ENCODE measurements around the gene JPT1. TPM values are rescaled to one million over a fixed set of nuclear protein-coding genes. Genes with fewer than 3 reads are reported as not detected.
"Not testable (repeated sequence)": the region's sequence is repeated elsewhere in the genome, so short reads cannot be mapped to it uniquely, and the experiment has no call there.

The JPT1 gene
- total RNA-seq, 1 donor from 2014 or later: 236 TPM

GRCh38 chr17:75128694-75129505 lies 25.4 kb downstream of the JPT1 start:
- peak overlapping the region; percentile 74 for H3K4me3 Mint-ChIP-seq
- peaks cover 12% of the 10 kb centered on the region for H3K4me1 Mint-ChIP-seq
- TF ChIP-seq EZH2phosphoT487 (IDR thresholded peaks at IDR 0.05) (no peak), EZH2 (IDR thresholded peaks at IDR 0.05) (no peak), CTCF (IDR thresholded peaks at IDR 0.05) (no peak)
- Histone ChIP-seq H3K9me3 (ENCODE audit: low read depth) (no peaks in the 10 kb centered on the region), H2AFZ (replicated peaks) (no peak overlapping the region), H3K27me3 (no peaks in the 10 kb centered on the region), H3K4me2 (no peak overlapping the region), H3K4me1 (peaks cover 7% of the 10 kb centered on the region), H3K79me2 (ENCODE audit: low read depth) (peaks cover 17% of the 10 kb centered on the region), H3K27ac (peak overlapping the region; percentile 58), H3K9ac (no peak overlapping the region), H3K36me3 (no peaks in the 10 kb centered on the region), H3F3A (ENCODE audit: low read depth) (peaks cover 55% of the 10 kb centered on the region), H4K20me1 (ENCODE audit: low read depth) (peaks cover 16% of the 10 kb centered on the region), H3K4me3 (no peak overlapping the region)
- no peaks in the 10 kb centered on the region for H3K9me3 Mint-ChIP-seq
- no peak for DNase-seq (ENCODE audit: low spot score)
- H3K27me3 Mint-ChIP-seq (ENCODE audit: insufficient read depth, low read depth): no peaks in the 10 kb centered on the region
- no peak overlapping the region for H3K27ac Mint-ChIP-seq
- H3K36me3 Mint-ChIP-seq: peaks cover 8% of the 10 kb centered on the region

GRCh38 chr17:75127936-75128335 lies 26.4 kb downstream of the JPT1 start:
- peak overlapping the region; percentile 58 for H3K27ac ChIP-seq
- H4K20me1 ChIP-seq (ENCODE audit: low read depth): peaks cover 16% of the 10 kb centered on the region
- not testable (repeated sequence) for H3K9me3 Mint-ChIP-seq; H3K4me3 ChIP-seq; H3K4me1 ChIP-seq; H3K9me3 ChIP-seq (ENCODE audit: low read depth); H3K36me3 ChIP-seq; H2AFZ ChIP-seq (replicated peaks); H3K4me2 ChIP-seq; H3K36me3 Mint-ChIP-seq; DNase-seq (ENCODE audit: low spot score); H3K27me3 ChIP-seq; H3K27me3 Mint-ChIP-seq (ENCODE audit: insufficient read depth, low read depth); H3K9ac ChIP-seq; H3K4me3 Mint-ChIP-seq
- H3F3A ChIP-seq (ENCODE audit: low read depth): peaks cover 47% of the 10 kb centered on the region
- H3K4me1 Mint-ChIP-seq: peaks cover 12% of the 10 kb centered on the region
- peaks cover 17% of the 10 kb centered on the region for H3K79me2 ChIP-seq (ENCODE audit: low read depth)
- H3K27ac Mint-ChIP-seq: peak overlapping the region; percentile 87

- H3K36me3 Mint-ChIP-seq: peaks cover 8% of the 10 kb centered on the region
- Histone ChIP-seq H2AFZ (replicated peaks) (no peak overlapping the region), H3F3A (ENCODE audit: low read depth) (peaks cover 37% of the 10 kb centered on the region), H3K36me3 (no peaks in the 10 kb centered on the region), H3K4me2 (no peak overlapping the region), H3K4me3 (no peak overlapping the region), H3K4me1 (peaks cover 7% of the 10 kb centered on the region), H3K9me3 (ENCODE audit: low read depth) (no peaks in the 10 kb centered on the region), H3K27me3 (no peaks in the 10 kb centered on the region), H3K9ac (no peak overlapping the region), H4K20me1 (ENCODE audit: low read depth) (peaks cover 16% of the 10 kb centered on the region), H3K27ac (no peak overlapping the region), H3K79me2 (ENCODE audit: low read depth) (peaks cover 17% of the 10 kb centered on the region)
- no peak overlapping the region for H3K27ac Mint-ChIP-seq
- DNase-seq (ENCODE audit: low spot score): no peak
- no peaks in the 10 kb centered on the region for H3K9me3 Mint-ChIP-seq
- no peak overlapping the region for H3K4me3 Mint-ChIP-seq
- TF ChIP-seq CTCF (IDR thresholded peaks at IDR 0.05) (no peak), EZH2phosphoT487 (IDR thresholded peaks at IDR 0.05) (no peak), EZH2 (IDR thresholded peaks at IDR 0.05) (no peak)
- H3K4me1 Mint-ChIP-seq: peaks cover 9% of the 10 kb centered on the region
- H3K27me3 Mint-ChIP-seq (ENCODE audit: insufficient read depth, low read depth): peaks cover under 1% of the 10 kb centered on the region
Measured at GRCh38 chr17:75126954-75127353, 27.4 kb downstream of the JPT1 start.

- Mint-ChIP-seq H3K4me1 (peaks cover 9% of the 10 kb centered on the region), H3K9me3 (no peaks in the 10 kb centered on the region), H3K4me3 (no peak overlapping the region), H3K27me3 (ENCODE audit: insufficient read depth, low read depth) (peaks cover 3% of the 10 kb centered on the region), H3K27ac (no peak overlapping the region), H3K36me3 (peaks cover 10% of the 10 kb centered on the region)
- H3K9me3 ChIP-seq (ENCODE audit: low read depth): no peaks in the 10 kb centered on the region
- no peak overlapping the region for H2AFZ ChIP-seq (replicated peaks)
- no peak overlapping the region for H3K4me2 ChIP-seq
- no peaks in the 10 kb centered on the region for H3K27me3 ChIP-seq
- peaks cover 16% of the 10 kb centered on the region for H4K20me1 ChIP-seq (ENCODE audit: low read depth)
- peaks cover 17% of the 10 kb centered on the region for H3K79me2 ChIP-seq (ENCODE audit: low read depth)
- no peak overlapping the region for H3K27ac ChIP-seq
- no peak overlapping the region for H3K9ac ChIP-seq
- H3K36me3 ChIP-seq: no peaks in the 10 kb centered on the region
- peaks cover 27% of the 10 kb centered on the region for H3F3A ChIP-seq (ENCODE audit: low read depth)
- no peak overlapping the region for H3K4me3 ChIP-seq
- DNase-seq (ENCODE audit: low spot score): no peak
- H3K4me1 ChIP-seq: peaks cover 7% of the 10 kb centered on the region
- TF ChIP-seq CTCF (IDR thresholded peaks at IDR 0.05) (no peak), EZH2 (IDR thresholded peaks at IDR 0.05) (no peak), EZH2phosphoT487 (IDR thresholded peaks at IDR 0.05) (no peak)
Measured at GRCh38 chr17:75125984-75126383, 28.3 kb downstream of the JPT1 start.
